ENCODE results near the gene MEGF9.

GRCh38 chr9:120653762-120654161, 60.5 kb downstream of the MEGF9 start:
- TF ChIP-seq, protein P1, sequence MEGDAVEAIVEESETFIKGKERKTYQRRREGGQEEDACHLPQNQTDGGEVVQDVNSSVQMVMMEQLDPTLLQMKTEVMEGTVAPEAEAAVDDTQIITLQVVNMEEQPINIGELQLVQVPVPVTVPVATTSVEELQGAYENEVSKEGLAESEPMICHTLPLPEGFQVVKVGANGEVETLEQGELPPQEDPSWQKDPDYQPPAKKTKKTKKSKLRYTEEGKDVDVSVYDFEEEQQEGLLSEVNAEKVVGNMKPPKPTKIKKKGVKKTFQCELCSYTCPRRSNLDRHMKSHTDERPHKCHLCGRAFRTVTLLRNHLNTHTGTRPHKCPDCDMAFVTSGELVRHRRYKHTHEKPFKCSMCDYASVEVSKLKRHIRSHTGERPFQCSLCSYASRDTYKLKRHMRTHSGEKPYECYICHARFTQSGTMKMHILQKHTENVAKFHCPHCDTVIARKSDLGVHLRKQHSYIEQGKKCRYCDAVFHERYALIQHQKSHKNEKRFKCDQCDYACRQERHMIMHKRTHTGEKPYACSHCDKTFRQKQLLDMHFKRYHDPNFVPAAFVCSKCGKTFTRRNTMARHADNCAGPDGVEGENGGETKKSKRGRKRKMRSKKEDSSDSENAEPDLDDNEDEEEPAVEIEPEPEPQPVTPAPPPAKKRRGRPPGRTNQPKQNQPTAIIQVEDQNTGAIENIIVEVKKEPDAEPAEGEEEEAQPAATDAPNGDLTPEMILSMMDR (conservative IDR thresholded peaks at IDR 0.05), result no peak
- no peak for TF ChIP-seq EZH2 (IDR thresholded peaks at IDR 0.05; ENCODE audit: low read depth)

Data from PC-9 (cell line).